ENCODE data around the gene UFSP2. TPM values are rescaled to one million over a fixed set of nuclear protein-coding genes. Genes with fewer than 3 reads are reported as not detected.

The UFSP2 gene
- total and polyA plus RNA-seq, 9 donors = 33.4 to 69.3 (median 51.3) TPM

DNA sequence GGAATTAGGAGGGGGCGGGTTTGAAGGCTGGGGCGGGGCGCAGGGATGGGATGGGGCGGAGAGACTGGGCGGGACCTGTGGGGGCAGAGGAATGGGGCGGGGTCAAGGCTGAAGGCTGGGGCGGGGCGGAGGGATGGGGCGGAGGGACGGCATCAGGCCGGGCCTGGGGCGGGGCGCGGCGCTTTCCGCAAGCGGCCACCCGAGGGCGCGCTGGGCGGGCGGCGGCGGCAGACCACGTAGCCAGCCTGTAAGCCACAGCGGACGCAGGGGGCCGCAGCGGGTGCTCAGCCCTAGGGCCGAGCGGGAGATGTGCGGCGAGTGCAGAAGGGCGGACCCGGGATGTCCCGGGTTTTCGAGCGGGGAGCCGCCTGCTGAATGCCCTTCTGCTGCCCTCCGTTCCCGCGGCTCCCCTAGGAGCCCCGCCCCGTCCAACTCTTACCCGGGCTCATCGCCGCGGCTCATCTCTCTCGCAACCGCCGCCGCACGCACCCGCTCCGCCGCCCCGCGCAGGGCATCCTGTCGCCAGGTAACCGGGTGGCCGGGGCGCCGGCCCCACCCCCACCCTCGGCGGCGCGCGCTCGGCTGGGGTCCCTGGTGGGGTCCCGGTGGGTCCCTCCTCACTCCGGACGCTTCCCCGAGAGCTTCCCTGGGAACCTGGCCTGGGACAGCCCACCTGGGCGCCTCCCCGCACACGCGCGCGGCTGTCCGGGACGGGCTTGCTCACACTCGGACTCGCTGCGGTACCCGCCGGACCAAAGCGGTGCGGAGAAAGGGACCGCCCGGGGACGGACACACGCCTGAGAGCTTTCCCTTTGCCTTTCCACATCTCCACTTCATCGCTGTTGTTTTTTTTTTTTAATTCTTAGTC, 45.7 kb upstream of the UFSP2 start, which contains the start of gene CCDC110:
CCDC110 (minus strand) TSS at position 499 of the 868 bp plus-strand sequence; CDS start at position 449, 50 bp downstream.
- intact Hi-C loops (cut with DNase I) = loop anchor here in 3 of 4 donors (1.0 to 10.0 kb wide), 4 partner anchors 63 to 126 kb away; partner anchors contain the start of gene PDLIM3 (in 1 of the 3)
- H3K4me1 ChIP-seq (ENCODE audit: insufficient read depth) = peaks cover 1% of the 10 kb centered on the region
- peak within 1 kb of the TSS; percentile 75 for H3K4me3 ChIP-seq
- peak; percentile 94 to 99 (median 96) for DNase-seq
- H3K9me3 ChIP-seq = no peaks in the 10 kb centered on the region
- TF ChIP-seq CTCF (IDR thresholded peaks at IDR 0.05) (peak; percentile 77 to 82 (median 79)), POLR2A (IDR thresholded peaks at IDR 0.05) (peak; percentile 65), EP300 (IDR thresholded peaks at IDR 0.05) (no peak)
- WGBS, 3 donors = 0 to 1% (median 1%) methylated on average over 71 to 93 of the region's 93 CpGs
- H3K27ac ChIP-seq = peak within 1 kb of the TSS; percentile 50 to 79
- H3K27me3 ChIP-seq = no peaks in the 10 kb centered on the region
- H3K36me3 ChIP-seq = no peaks in the 10 kb centered on the region

- H3K9me3 ChIP-seq = no peaks in the 10 kb centered on the region
- WGBS, 3 donors = 1 to 2% (median 1%) methylated on average over 32 to 41 of the region's 41 CpGs
- no peaks in the 10 kb centered on the region for H3K36me3 ChIP-seq
- TF ChIP-seq POLR2A (IDR thresholded peaks at IDR 0.05) (no peak), CTCF (IDR thresholded peaks at IDR 0.05) (no peak), EP300 (IDR thresholded peaks at IDR 0.05) (no peak)
- intact Hi-C loops (cut with DNase I) = loop anchor here in 3 of 4 donors (1.0 to 10.0 kb wide), 4 partner anchors 64 to 127 kb away; partner anchors contain the start of gene PDLIM3 (in 1 of the 3)
- DNase-seq = peak; percentile 66 to 86 (median 81)
- H3K4me1 ChIP-seq (ENCODE audit: insufficient read depth) = peaks cover 1% of the 10 kb centered on the region
- H3K27ac ChIP-seq = peak overlapping the region; percentile 50 to 79
- H3K4me3 ChIP-seq = peak overlapping the region; percentile 69
- no peaks in the 10 kb centered on the region for H3K27me3 ChIP-seq
Observed at GRCh38 chr4:185470501-185471195, 44.9 kb upstream of the UFSP2 start.

DNA sequence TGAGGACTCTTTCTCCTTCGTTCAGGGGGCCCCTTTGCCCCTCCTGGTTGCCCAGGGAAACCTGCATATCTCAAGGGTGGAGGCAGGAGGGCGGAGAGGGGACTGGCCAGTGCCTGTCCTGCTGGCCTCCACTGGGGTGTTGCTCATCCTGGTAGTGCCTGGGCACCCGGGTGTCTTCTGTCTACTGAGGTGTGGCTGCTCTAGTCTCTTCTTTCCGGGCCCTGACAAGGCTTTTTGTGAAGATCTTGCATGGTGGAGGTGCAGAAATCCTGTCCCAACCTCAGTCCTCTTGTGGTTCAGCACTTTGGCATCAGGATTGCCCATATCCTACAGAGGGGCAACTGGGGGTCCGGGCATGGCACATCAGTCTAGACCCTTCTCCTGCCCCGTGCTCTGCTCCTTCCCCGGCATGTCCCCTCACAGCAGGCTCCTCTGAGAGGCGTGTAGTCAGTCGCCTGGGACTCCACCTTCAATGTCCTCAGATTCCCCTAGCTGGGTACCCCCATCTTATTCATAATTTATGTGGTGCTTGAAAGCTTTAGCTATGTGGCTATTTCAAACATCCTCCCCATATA, 43.9 kb upstream of the UFSP2 start:
- no peak for TF ChIP-seq EP300 (IDR thresholded peaks at IDR 0.05)
- no peak for TF ChIP-seq POLR2A (IDR thresholded peaks at IDR 0.05)
- no peak for TF ChIP-seq CTCF (IDR thresholded peaks at IDR 0.05)
- intact Hi-C loops (cut with DNase I) = loop anchor here in 3 of 4 donors (5.0 to 10.0 kb wide), 3 partner anchors 65 to 128 kb away; partner anchors contain the start of gene PDLIM3 (in 1 of the 3)
- Histone ChIP-seq H3K4me3 (no peak overlapping the region), H3K27ac (no peak overlapping the region), H3K27me3 (no peaks in the 10 kb centered on the region), H3K9me3 (no peaks in the 10 kb centered on the region), H3K4me1 (ENCODE audit: insufficient read depth) (peaks cover 1% of the 10 kb centered on the region), H3K36me3 (no peaks in the 10 kb centered on the region)
- WGBS, 3 donors = 80 to 90% (median 87%) methylated on average over 9 of the region's 9 CpGs
- peak; percentile 22 to 48 (median 41) for DNase-seq

DNA sequence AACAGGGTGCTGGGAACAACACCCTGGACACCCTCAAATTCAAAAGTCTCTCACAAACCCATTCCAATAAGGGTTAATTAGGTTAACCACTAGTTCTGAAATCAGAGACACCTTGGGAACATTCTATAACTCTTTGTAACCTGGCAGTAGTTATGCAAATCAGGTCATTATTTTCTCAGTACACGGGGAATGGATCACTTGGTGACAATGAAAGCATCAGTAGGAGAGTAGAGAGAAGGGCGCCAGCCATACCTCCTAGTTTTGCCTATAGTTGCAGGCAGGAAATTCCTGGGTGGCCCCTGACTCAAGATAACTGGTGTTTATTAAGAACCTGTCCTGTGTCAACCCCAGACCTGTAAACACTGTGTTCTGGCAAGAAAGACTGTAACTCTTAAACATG, 43.2 kb upstream of the UFSP2 start:
- WGBS, 3 donors = 85 to 92% (median 91%) methylated on average over 2 of the region's 2 CpGs

More for the DNA sequence above, 43.2 kb upstream of the UFSP2 start:
- Histone ChIP-seq H3K27me3 (no peaks in the 10 kb centered on the region), H3K4me1 (ENCODE audit: insufficient read depth) (peaks cover 1% of the 10 kb centered on the region), H3K27ac (no peak overlapping the region), H3K36me3 (no peaks in the 10 kb centered on the region), H3K9me3 (no peaks in the 10 kb centered on the region), H3K4me3 (no peak overlapping the region)
- intact Hi-C loops (cut with DNase I) = loop anchor here in 1 of 4 donors (5.0 kb wide), 1 partner anchor 128 kb away; no protein-coding TSS in a partner anchor
- TF ChIP-seq POLR2A (IDR thresholded peaks at IDR 0.05) = no peak
- no peak for TF ChIP-seq EP300 (IDR thresholded peaks at IDR 0.05)
- TF ChIP-seq CTCF (IDR thresholded peaks at IDR 0.05) = no peak
- DNase-seq = no peak
